Body of pancreas (tissue), 4 donors: ENCODE measurements around the gene LDLRAD4. TPM values are rescaled to one million over a fixed set of nuclear protein-coding genes. Genes with fewer than 3 reads are reported as not detected.

Experiments used
- ATAC-seq: fragments of 150-250 bp; one replicate; pipeline ENCODE4 v1.9.1; 2016
- DNase-seq, 4 donors: peaks; one replicate each; pipeline ENCODE4 v3.0.0-alpha.2; 2019
- H3K27ac ChIP-seq, 4 donors: fragments of 200-600 bp; sonication (generic); 1 replicate in 3 of 4; 2 replicates in 1 of 4; pipeline versions ENCODE4 v1.5.1 to v1.6.1; 2016 to 2019; ENCODE audit warnings: mild to moderate bottlenecking in 1 of 4, mixed read lengths in 1 of 4, moderate library complexity in 1 of 4
- H3K27me3 ChIP-seq, 2 donors: fragments of 200-600 bp; sonication (generic); one replicate each; pipeline ENCODE4 v1.6.0; 2016; ENCODE audit warnings: mild to moderate bottlenecking in 1 of 2
- H3K36me3 ChIP-seq, 2 donors: fragments of 200-600 bp; sonication (generic); replicated peaks in 1 of 2; 2 replicates each; pipeline ENCODE4 v1.5.1; 2016; ENCODE audit warnings: low read depth in 2 of 2; ENCODE audit not compliant: insufficient read depth in 1 of 2
- H3K4me1 ChIP-seq: fragments of 200-600 bp; sonication (generic); one replicate; pipeline ENCODE4 v1.6.0; 2016
- H3K4me3 ChIP-seq, 2 donors: fragments of 200-600 bp; sonication (generic); 1 replicate in 1 of 2; 2 replicates in 1 of 2; pipeline ENCODE4 v1.5.1; 2016 to 2019
- H3K9me3 ChIP-seq, 3 donors: fragments of 200-600 bp; sonication (generic); 1 replicate in 2 of 3; 2 replicates in 1 of 3; pipeline ENCODE4 v1.5.1; 2016
- CTCF ChIP-seq, 7 experiments: fragments of 450-650 bp in 4 of 7; fragments of 200-600 bp in 3 of 7; sonication (generic) in 3 of 7; IDR thresholded peaks; one replicate each; pipeline ENCODE4 v1.5.1; 2016 to 2019; ENCODE audit warnings: antibody characterized with exemption in 7 of 7
- POLR2A ChIP-seq, 3 donors: fragments of 450-650 bp; IDR thresholded peaks; one replicate each; pipeline ENCODE4 v1.6.1; 2016; ENCODE audit warnings: antibody characterized with exemption in 3 of 3, mild to moderate bottlenecking in 2 of 3
- WGBS, 2 donors: methylation state at CpG; one replicate each; pipeline ENCODE4 v1.1.5; 2017; 5-methylcytosine and 5-hydroxymethylcytosine counted together
- intact Hi-C: fragments of 100-400 bp; cut with DNase I; formaldehyde crosslinking; loops from one replicate; pipeline ENCODE4 v1.15.1; 2023
- total RNA-seq, 2 donors: library from RNA; depleted of rRNA; stranded (reverse); fragments of >200 nt; gene quantifications; one replicate each; pipeline ENCODE4 v1.1.0, GENCODE V29; 2016

LDLRAD4 gene
- total RNA-seq, 2 donors from 2014 or later = 8.6 to 35.9 TPM

- no peak for TF ChIP-seq POLR2A (IDR thresholded peaks at IDR 0.05)
- TF ChIP-seq CTCF (IDR thresholded peaks at IDR 0.05) = no peak
- intact Hi-C loops = no loop called here
- Histone ChIP-seq H3K36me3 (no peaks in the 10 kb centered on the region), H3K27me3 (no peaks in the 10 kb centered on the region), H3K4me1 (no peaks in the 10 kb centered on the region), H3K9me3 (no peaks in the 10 kb centered on the region), H3K27ac (no peak overlapping the region), H3K4me3 (no peak overlapping the region)
- DNase-seq = no peak
- ATAC-seq = no peak
- whole genome bisulfite sequencing, 2 donors = 85 to 89% methylated on average over 12 of the region's 12 CpGs
Measured at GRCh38 chr18:13309031-13309747, 90.6 kb downstream of the LDLRAD4 start.

GRCh38 chr18:13309748-13310670 lies 91.4 kb downstream of the LDLRAD4 start:
- H3K4me3 ChIP-seq = no peak overlapping the region
- no peaks in the 10 kb centered on the region for H3K27me3 ChIP-seq
- no peaks in the 10 kb centered on the region for H3K36me3 ChIP-seq
- no peaks in the 10 kb centered on the region for H3K9me3 ChIP-seq
- intact Hi-C loops = no loop called here
- TF ChIP-seq POLR2A (IDR thresholded peaks at IDR 0.05) = no peak
- no peak for TF ChIP-seq CTCF (IDR thresholded peaks at IDR 0.05)
- no peak overlapping the region for H3K27ac ChIP-seq
- DNase-seq = no peak
- no peaks in the 10 kb centered on the region for H3K4me1 ChIP-seq
- WGBS, 2 donors = 77 to 86% methylated on average over 9 to 13 of the region's 13 CpGs
- no peak for ATAC-seq

- no peak for ATAC-seq
- Histone ChIP-seq H3K27ac (no peak overlapping the region), H3K9me3 (peaks cover 0 to 5% (median 0%) of the 10 kb centered on the region in 3 donors), H3K27me3 (no peaks in the 10 kb centered on the region), H3K4me1 (no peaks in the 10 kb centered on the region), H3K36me3 (no peaks in the 10 kb centered on the region), H3K4me3 (no peak overlapping the region)
- WGBS, 2 donors = 83 to 93% methylated on average over 7 to 10 of the region's 10 CpGs
- TF ChIP-seq POLR2A (IDR thresholded peaks at IDR 0.05) = no peak
- no peak for TF ChIP-seq CTCF (IDR thresholded peaks at IDR 0.05)
- no peak for DNase-seq
- intact Hi-C loops = no loop called here
Measured at GRCh38 chr18:13311193-13311592, 92.6 kb downstream of the LDLRAD4 start.

GRCh38 chr18:13312515-13312914 lies 94.0 kb downstream of the LDLRAD4 start:
- Histone ChIP-seq H3K27ac (no peak overlapping the region), H3K4me1 (no peaks in the 10 kb centered on the region), H3K36me3 (no peaks in the 10 kb centered on the region), H3K27me3 (no peaks in the 10 kb centered on the region), H3K9me3 (peaks cover 0 to 9% (median 0%) of the 10 kb centered on the region in 3 donors), H3K4me3 (no peak overlapping the region)
- 94% methylated on average over 4 of the region's 4 CpGs for WGBS, 2 donors
- intact Hi-C loops = no loop called here
- TF ChIP-seq POLR2A (IDR thresholded peaks at IDR 0.05) (no peak), CTCF (IDR thresholded peaks at IDR 0.05) (no peak)
- ATAC-seq = no peak
- DNase-seq = no peak
